ACHN (cell line): ENCODE measurements around the gene MAGEA4.
A peak's percentile ranks its signal among the peaks of the same experiment; 100 is the strongest.
"Not testable (repeated sequence)": the region's sequence is repeated elsewhere in the genome, so short reads cannot be mapped to it uniquely, and the experiment has no call there.

Experiments used
- DNase-seq: peaks from one replicate; pipeline ENCODE4 v3.0.0-alpha.2; 2015
- in situ Hi-C: cut with HindIII; loops from 2 replicates; pipeline ENCODE4 v1.10.0; 2017; ENCODE audit warnings: low sequenced_read_pairs, low pct_ligation_motif_present, low pct_unique_long_range_greater_than_20kb

MAGEA4 gene

GRCh38 chrX:151912780-151913179 is at the start of gene MAGEA4:
MAGEA4 (plus strand) TSS chrX:151912889; CDS start chrX:151923665, 10,776 bp downstream.
- in situ Hi-C loops: no loop called here

GRCh38 chrX:151870602-151871001 is 42.1 kb upstream of the MAGEA4 start:
- in situ Hi-C loops: no loop called here
- DNase-seq: peak; percentile 29

More at GRCh38 chrX:151912780-151913179, at the start of gene MAGEA4:
- no peak for DNase-seq

GRCh38 chrX:151871244-151871643 is 41.4 kb upstream of the MAGEA4 start:
- DNase-seq: peak; percentile 6
- in situ Hi-C loops: no loop called here

- DNase-seq: no peak
- in situ Hi-C loops: no loop called here
Measured at GRCh38 chrX:151873096-151873495, 39.6 kb upstream of the MAGEA4 start.

- no peak for DNase-seq
Measured at GRCh38 chrX:151875270-151876026, 37.2 kb upstream of the MAGEA4 start.

GRCh38 chrX:151878574-151878973 is 34.1 kb upstream of the MAGEA4 start:
- DNase-seq: no peak
- in situ Hi-C loops: no loop called here

More at GRCh38 chrX:151875270-151876026, 37.2 kb upstream of the MAGEA4 start:
- in situ Hi-C loops: no loop called here

- no peak for DNase-seq
- in situ Hi-C loops: no loop called here
Measured at GRCh38 chrX:151879856-151880255, 32.8 kb upstream of the MAGEA4 start.

- in situ Hi-C loops: no loop called here
- DNase-seq: no peak
Measured at GRCh38 chrX:151880895-151881294, 31.8 kb upstream of the MAGEA4 start.

GRCh38 chrX:151889421-151889820 is 23.3 kb upstream of the MAGEA4 start:
- in situ Hi-C loops: no loop called here
- no peak for DNase-seq

GRCh38 chrX:151896734-151897474 is 15.8 kb upstream of the MAGEA4 start:
- in situ Hi-C loops: no loop called here
- no peak for DNase-seq

GRCh38 chrX:151899622-151900021 is 13.1 kb upstream of the MAGEA4 start:
- in situ Hi-C loops: no loop called here
- no peak for DNase-seq

- in situ Hi-C loops: no loop called here
- no peak for DNase-seq
Measured at GRCh38 chrX:151901826-151902225, 10.9 kb upstream of the MAGEA4 start.

GRCh38 chrX:151902813-151903591 is 9.7 kb upstream of the MAGEA4 start:
- peak; percentile 76 for DNase-seq

GRCh38 chrX:151904989-151905388 is 7.7 kb upstream of the MAGEA4 start:
- DNase-seq: no peak
- in situ Hi-C loops: no loop called here

More at GRCh38 chrX:151902813-151903591, 9.7 kb upstream of the MAGEA4 start:
- in situ Hi-C loops: no loop called here

- in situ Hi-C loops: no loop called here
Measured at GRCh38 chrX:151912221-151912620, 468 bp upstream of the MAGEA4 start.

GRCh38 chrX:151918736-151919135 is 6.0 kb downstream of the MAGEA4 start:
- DNase-seq, in situ Hi-C loops: not testable (repeated sequence)

More at GRCh38 chrX:151912221-151912620, 468 bp upstream of the MAGEA4 start:
- DNase-seq: no peak

- no peak for DNase-seq
- in situ Hi-C loops: no loop called here
Measured at GRCh38 chrX:151919610-151920009, 6.9 kb downstream of the MAGEA4 start.

- no peak for DNase-seq
- in situ Hi-C loops: no loop called here
Measured at GRCh38 chrX:151920101-151920500, 7.4 kb downstream of the MAGEA4 start.

- in situ Hi-C loops: no loop called here
- DNase-seq: no peak
Measured at GRCh38 chrX:151920530-151920929, 7.8 kb downstream of the MAGEA4 start.
